MCF 10A (cell line): ENCODE measurements around the gene SLC25A36. TPM values are rescaled to one million over a fixed set of nuclear protein-coding genes. Genes with fewer than 3 reads are reported as not detected.
A peak's percentile ranks its signal among the peaks of the same experiment; 100 is the strongest.

Experiments used
- BruUV-seq: library from RNA; stranded (reverse); fragments of 400-500 nt; replicated peaks from 2 replicates; lab custom pipeline; 2021; lab: Mats Ljungman, UMichigan
- CTCF ChIA-PET: fragments of 300-600 bp; sonication (Branson Sonifier 250); formaldehyde crosslinking; extraction: SDS; loops from one replicate; lab custom pipeline; 2021; ENCODE audit warnings: antibody characterized with exemption, inconsistent platforms; lab: Yijun Ruan, JAX
- POLR2A ChIA-PET: fragments of 300-600, 350-650 bp; sonication (Branson Sonifier 250); formaldehyde crosslinking; extraction: SDS; loops from one replicate; lab custom pipeline; 2020; ENCODE audit warnings: antibody characterized with exemption, inconsistent platforms; lab: Yijun Ruan, JAX
- DNase-seq: peaks from one replicate; pipeline ENCODE4 v3.0.0-alpha.2; 2018; ENCODE audit not compliant: unreplicated experiment
- H3K27ac Mint-ChIP-seq: one replicate; pipeline ENCODE4 v1.8.0; 2022; ENCODE audit warnings: mild to moderate bottlenecking, low read depth, mixed read lengths; ENCODE audit not compliant: unreplicated experiment
- H3K27me3 Mint-ChIP-seq: one replicate; pipeline ENCODE4 v1.8.0; 2022; ENCODE audit warnings: mixed read lengths; ENCODE audit not compliant: insufficient read depth, unreplicated experiment
- H3K36me3 Mint-ChIP-seq: one replicate; pipeline ENCODE4 v1.8.0; 2022; ENCODE audit warnings: mild to moderate bottlenecking, moderate library complexity, mixed read lengths; ENCODE audit not compliant: insufficient read depth, unreplicated experiment
- H3K4me1 Mint-ChIP-seq: one replicate; pipeline ENCODE4 v1.8.0; 2022; ENCODE audit warnings: mixed read lengths; ENCODE audit not compliant: insufficient read depth, unreplicated experiment
- H3K4me3 Mint-ChIP-seq: one replicate; pipeline ENCODE4 v1.8.0; 2022; ENCODE audit warnings: mild to moderate bottlenecking, moderate library complexity, mixed read lengths; ENCODE audit not compliant: unreplicated experiment
- H3K9me3 Mint-ChIP-seq: one replicate; pipeline ENCODE4 v1.8.0; 2022; ENCODE audit warnings: mixed read lengths; ENCODE audit not compliant: unreplicated experiment
- CTCF ChIP-seq: fragments of 200-600 bp; IDR thresholded peaks from one replicate; pipeline ENCODE4 v1.8.0; 2022; ENCODE audit warnings: antibody characterized with exemption, mild to moderate bottlenecking; ENCODE audit not compliant: unreplicated experiment
- intact Hi-C: fragments of 100-400 bp; cut with micrococcal nuclease; formaldehyde crosslinking; loops from 2 replicates; pipeline ENCODE4 v1.14.1; 2022
- total RNA-seq: library from RNA; stranded (reverse); gene quantifications from 2 replicates; pipeline ENCODE4 v1.2.3, GENCODE V29; 2022

Gene SLC25A36
- total RNA-seq, 1 experiment from 2014 or later: 71.2 TPM

GRCh38 chr3:140920029-140920428 is 21.6 kb upstream of the SLC25A36 start:
- TF ChIP-seq CTCF: no peak
- ChIA-PET POLR2A (no interaction called here), CTCF (interaction anchor here (1.2 kb wide), 1 partner anchor 9 kb away, joined by 4 read pairs; no protein-coding TSS in a partner anchor)
- H3K4me1 Mint-ChIP-seq: no peaks in the 10 kb centered on the region
- H3K27ac Mint-ChIP-seq: no peak overlapping the region
- no peak overlapping the region for H3K4me3 Mint-ChIP-seq
- no peaks in the 10 kb centered on the region for H3K9me3 Mint-ChIP-seq
- DNase-seq: no peak
- H3K36me3 Mint-ChIP-seq: no peaks in the 10 kb centered on the region
- no TSS peak for BruUV-seq
- H3K27me3 Mint-ChIP-seq: peaks cover 50% of the 10 kb centered on the region
- intact Hi-C loops: loop anchor here (10.0 kb wide), 1 partner anchor 55 kb away; no protein-coding TSS in a partner anchor

GRCh38 chr3:140922634-140923033 is 19.0 kb upstream of the SLC25A36 start:
- Mint-ChIP-seq H3K36me3 (no peaks in the 10 kb centered on the region), H3K4me1 (no peaks in the 10 kb centered on the region), H3K27me3 (peaks cover 32% of the 10 kb centered on the region), H3K27ac (no peak overlapping the region), H3K9me3 (no peaks in the 10 kb centered on the region), H3K4me3 (no peak overlapping the region)
- no TSS peak for BruUV-seq
- peak; percentile 31 for TF ChIP-seq CTCF
- no peak for DNase-seq
- intact Hi-C loops: loop anchor here (1.0 to 10.0 kb wide), 2 partner anchors 52 to 270 kb away; no protein-coding TSS in a partner anchor
- CTCF ChIA-PET: interaction anchor here (0.5 to 2.2 kb wide), 16 partner anchors 10 to 349 kb away, joined by 3 to 8 read pairs (median 3); no protein-coding TSS in a partner anchor
- POLR2A ChIA-PET: no interaction called here

- Mint-ChIP-seq H3K4me3 (no peak overlapping the region), H3K9me3 (no peaks in the 10 kb centered on the region), H3K27ac (no peak overlapping the region), H3K36me3 (no peaks in the 10 kb centered on the region), H3K4me1 (no peaks in the 10 kb centered on the region), H3K27me3 (peaks cover 32% of the 10 kb centered on the region)
- TF ChIP-seq CTCF: no peak
- ChIA-PET CTCF (interaction anchor here (0.5 to 1.4 kb wide), 5 partner anchors 13 to 27 kb away, joined by 3 to 5 read pairs (median 3); no protein-coding TSS in a partner anchor), POLR2A (interaction anchor here (1.2 to 1.8 kb wide), 2 partner anchors 18 to 23 kb away, joined by 3 to 7 read pairs; partner anchors contain the start of gene SLC25A36)
- intact Hi-C loops: loop anchor here (10.0 kb wide), 1 partner anchor 51 kb away; no protein-coding TSS in a partner anchor
- BruUV-seq: no TSS peak
- DNase-seq: no peak
Observed at GRCh38 chr3:140924097-140924873, 17.4 kb upstream of the SLC25A36 start.
